HFF-Myc (cell line): ENCODE measurements around the gene CELF2.

ENCODE experiments used
- DNase-seq: peaks from one replicate; pipeline ENCODE4 v3.0.0-alpha.2; 2011; ENCODE audit warnings: low read depth; ENCODE audit errors: extremely low read depth
- H3K4me3 ChIP-seq: replicated peaks from 2 replicates; pipeline ENCODE4 v1.5.1; 2011; ENCODE audit warnings: low read depth, mild to moderate bottlenecking, control low read depth, low read length
- TF ChIP-seq, protein P1 (sequence below): IDR thresholded peaks from 2 replicates; pipeline ENCODE4 v1.5.1; 2012; ENCODE audit warnings: mild to moderate bottlenecking, low read depth, low read length, control low read depth; ENCODE audit errors: missing control alignments

CELF2 gene

GRCh38 chr10:11322698-11323097 is 305.0 kb downstream of the CELF2 start:
- TF ChIP-seq, protein P1, sequence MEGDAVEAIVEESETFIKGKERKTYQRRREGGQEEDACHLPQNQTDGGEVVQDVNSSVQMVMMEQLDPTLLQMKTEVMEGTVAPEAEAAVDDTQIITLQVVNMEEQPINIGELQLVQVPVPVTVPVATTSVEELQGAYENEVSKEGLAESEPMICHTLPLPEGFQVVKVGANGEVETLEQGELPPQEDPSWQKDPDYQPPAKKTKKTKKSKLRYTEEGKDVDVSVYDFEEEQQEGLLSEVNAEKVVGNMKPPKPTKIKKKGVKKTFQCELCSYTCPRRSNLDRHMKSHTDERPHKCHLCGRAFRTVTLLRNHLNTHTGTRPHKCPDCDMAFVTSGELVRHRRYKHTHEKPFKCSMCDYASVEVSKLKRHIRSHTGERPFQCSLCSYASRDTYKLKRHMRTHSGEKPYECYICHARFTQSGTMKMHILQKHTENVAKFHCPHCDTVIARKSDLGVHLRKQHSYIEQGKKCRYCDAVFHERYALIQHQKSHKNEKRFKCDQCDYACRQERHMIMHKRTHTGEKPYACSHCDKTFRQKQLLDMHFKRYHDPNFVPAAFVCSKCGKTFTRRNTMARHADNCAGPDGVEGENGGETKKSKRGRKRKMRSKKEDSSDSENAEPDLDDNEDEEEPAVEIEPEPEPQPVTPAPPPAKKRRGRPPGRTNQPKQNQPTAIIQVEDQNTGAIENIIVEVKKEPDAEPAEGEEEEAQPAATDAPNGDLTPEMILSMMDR, result no peak
- DNase-seq, result no peak
- no peak overlapping the region for H3K4me3 ChIP-seq

DNA sequence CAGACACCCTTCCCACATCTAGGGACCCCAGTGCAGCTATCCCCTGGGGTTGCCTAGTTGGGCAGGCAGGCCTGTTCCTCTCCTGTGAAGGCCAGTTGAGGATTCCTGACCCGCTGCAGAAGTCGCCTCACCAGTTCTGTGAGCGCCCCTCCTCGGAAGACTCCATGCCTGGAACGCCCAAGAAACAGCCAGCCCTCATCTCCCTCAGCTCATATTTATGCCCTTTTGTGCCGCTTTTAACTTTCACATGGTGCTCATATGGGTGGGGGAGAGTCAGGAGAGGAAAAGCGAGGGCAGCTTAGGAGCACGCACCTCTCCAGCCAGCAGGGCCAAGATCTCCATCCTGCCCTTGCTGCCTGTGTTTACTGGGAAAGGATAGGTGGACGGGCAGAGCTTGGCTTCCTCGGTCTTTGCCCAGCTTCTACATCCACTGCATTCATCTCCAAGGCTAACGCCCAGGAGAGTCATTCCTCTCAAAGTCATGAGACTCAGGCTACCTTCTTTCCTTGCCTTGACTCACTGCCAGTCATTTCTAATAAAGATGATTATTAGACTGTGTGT is 307.2 kb downstream of the CELF2 start:
- TF ChIP-seq, protein P1, result no peak
- no peak overlapping the region for H3K4me3 ChIP-seq
- DNase-seq, result no peak

GRCh38 chr10:11325817-11326216 is 308.1 kb downstream of the CELF2 start:
- no peak overlapping the region for H3K4me3 ChIP-seq
- no peak for DNase-seq
- TF ChIP-seq, protein P1, result no peak

DNA sequence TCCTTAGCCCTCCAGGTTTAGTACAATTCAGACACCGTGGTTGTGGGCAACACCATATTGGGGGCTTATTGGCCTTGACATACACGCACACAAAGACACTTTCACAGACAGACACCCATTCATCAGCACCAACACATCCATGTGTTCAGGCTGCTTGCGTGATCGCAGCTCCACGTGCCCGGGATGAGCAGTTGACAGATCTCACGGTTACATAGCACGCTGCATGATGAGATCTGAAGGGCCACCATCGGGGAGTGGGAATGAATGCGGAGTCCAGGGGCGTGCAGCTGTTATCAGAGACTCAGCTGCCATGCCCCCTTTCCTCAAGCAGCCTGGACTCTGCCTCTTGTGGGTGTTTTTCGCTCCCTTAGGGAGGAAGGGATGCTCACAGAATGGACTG is 308.6 kb downstream of the CELF2 start:
- TF ChIP-seq, protein P1, result no peak

GRCh38 chr10:11326913-11327616 is 309.4 kb downstream of the CELF2 start:
- TF ChIP-seq, protein P1, result no peak
- no peak for DNase-seq
- no peak overlapping the region for H3K4me3 ChIP-seq

More for the DNA sequence above, 308.6 kb downstream of the CELF2 start:
- DNase-seq, result no peak
- no peak overlapping the region for H3K4me3 ChIP-seq

- no peak for DNase-seq
- TF ChIP-seq, protein P1, result no peak
- no peak overlapping the region for H3K4me3 ChIP-seq
These were observed 310.8 kb downstream of the CELF2 start for GRCh38 chr10:11328264-11329061.
